Common myeloid progenitor, CD34-positive (primary cell): ENCODE measurements around the gene NAXE.
A peak's percentile ranks its signal among the peaks of the same experiment; 100 is the strongest.

Experiments
- CTCF ChIA-PET: fragments of 350-600 bp; sonication (Branson Sonifier 250); formaldehyde crosslinking; loops from one replicate; lab custom pipeline; 2021; ENCODE audit warnings: antibody characterized with exemption; lab: Charles Lee
- POLR2A ChIA-PET: fragments of 350-600 bp; sonication (Branson Sonifier 250); formaldehyde crosslinking; loops from one replicate; lab custom pipeline; 2021; ENCODE audit warnings: antibody characterized with exemption; lab: Charles Lee
- DNase-seq, 3 donors: peaks; one replicate each; pipeline versions ENCODE4 v3.0.0 to v3.0.0-alpha.2; 2013
- H3K27ac ChIP-seq, 2 experiments: 1 replicate in 1 of 2; 2 replicates in 1 of 2; pipeline ENCODE4 v1.7.0; 2013; ENCODE audit warnings: inconsistent platforms in 2 of 2, low read length in 2 of 2, mild to moderate bottlenecking in 2 of 2, low read depth in 1 of 2, moderate library complexity in 1 of 2; ENCODE audit not compliant: severe bottlenecking in 2 of 2, insufficient read depth in 1 of 2, poor library complexity in 1 of 2
- H3K27me3 ChIP-seq, 5 experiments: replicated peaks in 2 of 5; 1 replicate in 3 of 5; 2 replicates in 2 of 5; pipeline versions ENCODE4 v1.6.1 to v1.7.0; 2013; ENCODE audit warnings: low read length in 4 of 5, mild to moderate bottlenecking in 2 of 5, moderate library complexity in 2 of 5, inconsistent platforms in 1 of 5; ENCODE audit not compliant: insufficient read depth in 5 of 5, control insufficient read depth in 4 of 5
- H3K36me3 ChIP-seq, 4 experiments: 1 replicate in 2 of 4; 2 replicates in 2 of 4; pipeline versions ENCODE4 v1.6.1 to v1.7.0; 2013; ENCODE audit warnings: low read length in 3 of 4, control low read depth in 1 of 4, mild to moderate bottlenecking in 1 of 4; ENCODE audit not compliant: control insufficient read depth in 4 of 4, insufficient read depth in 4 of 4
- H3K4me1 ChIP-seq, 4 experiments: 1 replicate in 3 of 4; 2 replicates in 1 of 4; pipeline versions ENCODE4 v1.6.1 to v1.7.1; 2013; ENCODE audit warnings: low read length in 3 of 4, mild to moderate bottlenecking in 3 of 4, control low read depth in 1 of 4, inconsistent platforms in 1 of 4, moderate library complexity in 1 of 4; ENCODE audit not compliant: control insufficient read depth in 4 of 4, insufficient read depth in 4 of 4; ENCODE audit errors: control extremely low read depth in 1 of 4
- H3K4me3 ChIP-seq, 7 experiments: 1 replicate in 4 of 7; 2 replicates in 3 of 7; pipeline versions ENCODE4 v1.5.1 to v1.7.0; 2013; ENCODE audit warnings: mild to moderate bottlenecking in 7 of 7, low read length in 6 of 7, moderate library complexity in 6 of 7, inconsistent platforms in 2 of 7, low read depth in 2 of 7, control low read depth in 1 of 7; ENCODE audit not compliant: insufficient read depth in 4 of 7, control insufficient read depth in 1 of 7; ENCODE audit errors: extremely low read depth in 1 of 7
- H3K9me3 ChIP-seq, 5 experiments: 1 replicate in 4 of 5; 2 replicates in 1 of 5; pipeline versions ENCODE4 v1.6.1 to v1.7.1; 2013; ENCODE audit warnings: low read length in 4 of 5, mild to moderate bottlenecking in 2 of 5, inconsistent platforms in 1 of 5, low read depth in 1 of 5, moderate library complexity in 1 of 5; ENCODE audit not compliant: control insufficient read depth in 4 of 5, insufficient read depth in 2 of 5; ENCODE audit errors: control extremely low read depth in 1 of 5
- WGBS: methylation state at CpG from one replicate; pipeline ENCODE4 v1.1.5; 2013; ENCODE audit not compliant: insufficient coverage; 5-methylcytosine and 5-hydroxymethylcytosine counted together

Gene NAXE

GRCh38 chr1:156590326-156591180 lies 1.0 kb upstream of the NAXE start:
- POLR2A ChIA-PET: interaction anchor here (0.6 to 1.2 kb wide), 2 partner anchors 8 to 131 kb away, joined by 3 to 7 read pairs; no protein-coding TSS in a partner anchor

GRCh38 chr1:156591181-156591431 lies 470 bp upstream of the NAXE start:
- ChIA-PET POLR2A (interaction anchor here (0.6 to 1.2 kb wide), 2 partner anchors 9 to 132 kb away, joined by 3 to 7 read pairs; no protein-coding TSS in a partner anchor), CTCF (interaction anchor here (0.6 to 4.3 kb wide), 6 partner anchors 9 to 83 kb away, joined by 3 to 19 read pairs (median 6); partner anchors contain the start of gene GPATCH4)
- peak in 2 of 3 donors; percentile 28 to 41 for DNase-seq
- Histone ChIP-seq H3K9me3 (no peaks in the 10 kb centered on the region), H3K4me3 (peak overlapping the region; percentile 40 to 87 (median 79)), H3K4me1 (peaks cover 5 to 20% (median 18%) of the 10 kb centered on the region in 4 experiments), H3K27me3 (no peaks in the 10 kb centered on the region), H3K27ac (peak overlapping the region in 1 of 2 experiments; percentile 75), H3K36me3 (peaks cover 8 to 39% (median 28%) of the 10 kb centered on the region in 4 experiments)
- WGBS: 25% methylated on average over 1 of the region's 6 CpGs

More at GRCh38 chr1:156590326-156591180, 1.0 kb upstream of the NAXE start:
- WGBS: 94% methylated on average over 5 of the region's 10 CpGs
- Histone ChIP-seq H3K4me1 (peaks cover 5 to 20% (median 18%) of the 10 kb centered on the region in 4 experiments), H3K27me3 (no peaks in the 10 kb centered on the region), H3K36me3 (peaks cover 5 to 39% (median 26%) of the 10 kb centered on the region in 4 experiments), H3K27ac (peak overlapping the region in 1 of 2 experiments; percentile 75), H3K9me3 (no peaks in the 10 kb centered on the region), H3K4me3 (peak overlapping the region in 5 of 7 experiments; percentile 68 to 87 (median 82))
- no peak for DNase-seq
- CTCF ChIA-PET: interaction anchor here (0.6 to 4.3 kb wide), 6 partner anchors 9 to 82 kb away, joined by 3 to 19 read pairs (median 6); partner anchors contain the start of gene GPATCH4

GRCh38 chr1:156592158-156592909 lies 758 bp downstream of the NAXE start:
- no peak for DNase-seq
- no peaks in the 10 kb centered on the region for H3K9me3 ChIP-seq
- WGBS: 59% methylated on average over 10 of the region's 16 CpGs
- ChIA-PET POLR2A (no interaction called here), CTCF (interaction anchor here (0.9 to 4.3 kb wide), 9 partner anchors 11 to 150 kb away, joined by 3 to 19 read pairs (median 4); no protein-coding TSS in a partner anchor)
- H3K4me3 ChIP-seq: peak overlapping the region; percentile 40 to 87 (median 79)
- peaks cover 3 to 47% (median 33%) of the 10 kb centered on the region in 4 experiments for H3K36me3 ChIP-seq
- peaks cover 5 to 20% (median 18%) of the 10 kb centered on the region in 4 experiments for H3K4me1 ChIP-seq
- no peaks in the 10 kb centered on the region for H3K27me3 ChIP-seq
- H3K27ac ChIP-seq: peak overlapping the region in 1 of 2 experiments; percentile 75

GRCh38 chr1:156592910-156593660 lies 1.5 kb downstream of the NAXE start:
- ChIA-PET POLR2A (no interaction called here), CTCF (interaction anchor here (1.1 to 4.3 kb wide), 7 partner anchors 11 to 32 kb away, joined by 3 to 19 read pairs (median 5); partner anchors contain the start of gene HAPLN2)
- Histone ChIP-seq H3K36me3 (peaks cover 3 to 51% (median 41%) of the 10 kb centered on the region in 4 experiments), H3K27me3 (no peaks in the 10 kb centered on the region), H3K27ac (no peak overlapping the region), H3K9me3 (no peaks in the 10 kb centered on the region), H3K4me1 (peaks cover 5 to 20% (median 18%) of the 10 kb centered on the region in 4 experiments), H3K4me3 (no peak overlapping the region)
- 67% methylated on average over 3 of the region's 8 CpGs for WGBS
- no peak for DNase-seq

GRCh38 chr1:156593661-156593989 lies 2.0 kb downstream of the NAXE start:
- ChIA-PET CTCF (interaction anchor here (0.6 to 4.3 kb wide), 8 partner anchors 11 to 109 kb away, joined by 3 to 11 read pairs (median 4); partner anchors contain the start of gene HAPLN2), POLR2A (no interaction called here)
- peaks cover 3 to 57% (median 44%) of the 10 kb centered on the region in 4 experiments for H3K36me3 ChIP-seq
- 96% methylated on average over 8 of the region's 8 CpGs for WGBS
- H3K27me3 ChIP-seq: no peaks in the 10 kb centered on the region
- peaks cover 5 to 20% (median 18%) of the 10 kb centered on the region in 4 experiments for H3K4me1 ChIP-seq
- no peak for DNase-seq
- H3K9me3 ChIP-seq: no peaks in the 10 kb centered on the region
- no peak overlapping the region for H3K4me3 ChIP-seq
- no peak overlapping the region for H3K27ac ChIP-seq

GRCh38 chr1:156594190-156594589 lies 2.6 kb downstream of the NAXE start:
- H3K27me3 ChIP-seq: no peaks in the 10 kb centered on the region
- CTCF ChIA-PET: interaction anchor here (0.6 to 4.3 kb wide), 10 partner anchors 9 to 109 kb away, joined by 3 to 11 read pairs (median 3); partner anchors contain the start of gene HAPLN2
- 100% methylated on average over 3 of the region's 3 CpGs for WGBS
- H3K4me1 ChIP-seq: peaks cover 5 to 20% (median 18%) of the 10 kb centered on the region in 4 experiments
- no peak overlapping the region for H3K4me3 ChIP-seq
- peaks cover 3 to 61% (median 44%) of the 10 kb centered on the region in 4 experiments for H3K36me3 ChIP-seq
- H3K9me3 ChIP-seq: no peaks in the 10 kb centered on the region
- DNase-seq: no peak
- H3K27ac ChIP-seq: no peak overlapping the region
- POLR2A ChIA-PET: no interaction called here
